Gastrocnemius medialis (tissue), 4 donors: ENCODE results near the gene GIMAP8.

Experiments
- CTCF ChIP-seq, 5 experiments: fragments of 450-650 bp in 3 of 5; fragments of 200-600 bp in 2 of 5; sonication (generic) in 2 of 5; IDR thresholded peaks in 4 of 5; conservative IDR thresholded peaks in 1 of 5; 1 replicate in 4 of 5; 2 replicates in 1 of 5; pipeline ENCODE4 v1.5.1; 2016 to 2019; ENCODE audit warnings: antibody characterized with exemption in 5 of 5, mild to moderate bottlenecking in 3 of 5, moderate library complexity in 3 of 5
- POLR2A ChIP-seq, 2 donors: fragments of 450-650 bp; IDR thresholded peaks; one replicate each; pipeline ENCODE4 v1.6.1; 2017; ENCODE audit warnings: antibody characterized with exemption in 2 of 2, mild to moderate bottlenecking in 2 of 2, moderate library complexity in 2 of 2

DNA sequence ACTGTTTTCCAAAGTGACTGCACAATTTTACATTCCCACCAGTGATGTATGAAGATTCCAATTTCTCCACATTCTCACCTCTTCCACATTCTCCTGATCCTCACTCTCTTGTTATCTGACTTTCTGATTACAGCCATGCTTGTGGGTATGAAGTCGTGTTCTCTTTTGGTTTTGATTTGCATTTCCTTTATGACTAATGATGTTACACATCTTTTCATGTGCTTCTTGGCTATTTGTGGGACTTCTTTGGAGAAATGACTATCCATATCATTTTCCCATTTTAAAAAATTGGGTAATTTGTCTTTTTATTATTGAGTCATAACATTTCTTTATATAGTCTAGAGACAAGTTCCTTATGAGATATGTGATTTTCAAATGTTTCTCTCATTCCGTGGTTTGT is 10.5 kb upstream of the GIMAP8 start:
- TF ChIP-seq POLR2A (IDR thresholded peaks at IDR 0.05) (no peak), CTCF (IDR thresholded peaks at IDR 0.05 in 4 of 5, conservative IDR thresholded peaks at IDR 0.05 in 1 of 5) (no peak)
